A549 treated with Mapracorat at 1 μM for 4 hours (cell line): ENCODE results near the gene LRCH3. TPM values are rescaled to one million over a fixed set of nuclear protein-coding genes. Genes with fewer than 3 reads are reported as not detected.

Source experiments
- total RNA-seq: library from RNA; stranded (reverse); fragments of 200-300 nt; extraction: Qiagen RNA extraction; gene quantifications from 5 replicates; pipeline ENCODE4 v1.2.3, GENCODE V29; 2022

The LRCH3 gene
- 10.5 to 18.8 TPM (median 14.9 TPM) in 5 replicates for total RNA-seq

DNA sequence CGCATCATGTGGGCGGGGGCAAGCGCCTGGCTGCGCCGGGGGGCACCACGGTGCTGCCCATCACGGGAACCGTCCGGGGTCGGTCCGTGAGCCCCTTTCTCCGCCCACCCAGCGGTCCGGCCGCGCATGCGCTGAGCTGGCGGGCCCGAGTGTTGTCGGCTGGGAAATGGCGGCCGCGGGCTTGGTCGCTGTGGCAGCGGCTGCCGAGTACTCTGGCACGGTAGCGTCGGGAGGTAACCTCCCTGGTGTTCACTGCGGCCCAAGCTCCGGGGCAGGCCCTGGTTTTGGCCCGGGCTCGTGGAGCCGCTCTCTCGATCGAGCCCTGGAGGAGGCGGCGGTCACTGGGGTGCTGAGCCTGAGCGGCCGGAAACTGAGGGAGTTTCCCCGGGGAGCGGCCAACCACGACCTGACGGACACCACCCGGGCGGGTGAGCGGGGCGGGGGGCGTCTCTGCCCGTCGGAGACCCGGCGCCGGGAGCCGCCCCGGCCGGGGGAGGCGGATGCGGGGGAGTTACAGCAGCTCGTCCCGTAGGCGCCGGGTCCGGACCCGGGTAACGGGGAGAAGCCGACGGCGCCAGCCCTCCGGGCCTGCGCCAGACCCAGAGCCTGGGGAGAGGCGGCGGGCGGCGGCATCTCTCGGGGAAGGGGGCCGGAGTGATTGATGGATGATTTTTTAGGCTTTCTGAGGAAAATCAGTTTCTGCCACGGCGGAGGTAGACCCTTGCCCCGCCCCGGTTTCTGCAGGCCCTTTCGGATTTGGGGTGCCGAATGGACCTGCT is at the start of gene LRCH3:
LRCH3 (plus strand) TSS at position 142 of the 779 bp plus-strand sequence; CDS start at position 167, 25 bp downstream.

DNA sequence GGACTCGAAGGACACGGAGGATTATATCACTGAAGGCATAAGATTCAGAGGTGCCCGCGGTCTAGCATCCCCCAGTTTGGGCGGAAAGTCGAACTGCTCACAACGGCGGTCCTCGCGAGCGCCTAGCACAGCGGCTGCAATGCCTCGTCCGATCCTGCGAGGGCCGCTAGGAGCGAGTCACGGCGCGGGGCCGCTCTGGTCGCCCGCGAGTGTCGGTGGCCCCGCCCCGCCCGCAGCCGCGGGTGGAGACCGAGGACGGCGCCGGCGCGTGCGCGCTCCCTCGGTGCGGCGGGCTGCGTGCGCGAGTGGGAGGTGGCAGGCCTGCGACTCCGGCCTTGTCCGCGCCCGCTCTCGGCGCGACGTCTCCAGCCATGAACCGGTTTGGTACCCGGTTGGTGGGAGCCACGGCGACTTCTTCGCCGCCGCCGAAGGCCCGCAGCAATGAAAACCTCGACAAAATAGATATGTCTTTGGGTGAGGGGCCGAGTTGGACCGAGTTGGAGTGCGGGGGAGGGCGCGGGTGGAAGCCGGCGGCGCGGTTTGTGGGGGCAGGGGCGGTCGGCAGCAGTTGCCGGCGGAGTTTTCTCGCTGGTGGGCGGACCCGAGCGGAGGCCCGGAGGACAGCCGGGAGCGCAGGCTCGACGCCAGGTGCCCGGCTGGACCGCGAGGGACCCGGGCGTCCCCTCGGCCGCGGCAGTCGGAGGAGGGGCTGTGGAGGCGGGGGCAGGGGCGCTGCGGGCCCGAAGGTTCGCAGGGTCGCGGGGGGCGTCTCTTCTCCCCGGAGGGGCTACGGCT is 41.3 kb upstream of the LRCH3 start, which contains the start of gene FYTTD1:
FYTTD1 (plus strand) TSS at position 283 of the 795 bp plus-strand sequence; CDS start at position 372, 89 bp downstream.

Other genes starting within 250 kb of the LRCH3 start
- 2.8 to 3.8 TPM (median 3.4 TPM) in 5 replicates for gene BDH1, start 235.3 kb upstream of the LRCH3 start, total RNA-seq
- gene RUBCN, start 54.4 kb upstream of the LRCH3 start, total RNA-seq: 8.0 to 10.2 TPM (median 8.6 TPM) in 5 replicates
- gene FYTTD1, start 41.4 kb upstream of the LRCH3 start, total RNA-seq: 22.8 to 32.3 TPM (median 26.9 TPM) in 5 replicates
- 1,009 to 1,129 TPM (median 1,089 TPM) in 5 replicates for gene RPL35A, start 158.9 kb downstream of the LRCH3 start, total RNA-seq
- 1.7 to 2.5 TPM (median 2.0 TPM) in 5 replicates for gene LMLN, start 169.0 kb downstream of the LRCH3 start, total RNA-seq